WI38 (cell line): ENCODE measurements around the gene SPRR5.

ENCODE experiments used
- H3K4me3 ChIP-seq: 2 replicates; pipeline ENCODE4 v1.5.1; 2011; ENCODE audit warnings: low read depth, mild to moderate bottlenecking, control low read depth, low read length
- CTCF ChIP-seq: IDR thresholded peaks from 2 replicates; pipeline ENCODE4 v1.5.1; 2012; ENCODE audit warnings: low read depth, mild to moderate bottlenecking, control low read depth, low read length

Gene SPRR5

GRCh38 chr1:152969036-152969435, 22.0 kb downstream of the SPRR5 start:
- no peak for TF ChIP-seq CTCF
- no peak overlapping the region for H3K4me3 ChIP-seq

GRCh38 chr1:152970495-152970894, 23.5 kb downstream of the SPRR5 start, which contains the start of gene SPRR4:
Gene SPRR4, plus strand, starts transcription at chr1:152970648. Its CDS starts 1,243 bp downstream, at chr1:152971891.
- no peak within 1 kb of the TSS for H3K4me3 ChIP-seq
- TF ChIP-seq CTCF: no peak

GRCh38 chr1:152972196-152972886, 25.3 kb downstream of the SPRR5 start:
- TF ChIP-seq CTCF: no peak
- H3K4me3 ChIP-seq: no peak overlapping the region

GRCh38 chr1:152976688-152977087, 29.7 kb downstream of the SPRR5 start:
- no peak overlapping the region for H3K4me3 ChIP-seq
- no peak for TF ChIP-seq CTCF

- H3K4me3 ChIP-seq: no peak overlapping the region
- TF ChIP-seq CTCF: no peak
Measured at GRCh38 chr1:152977614-152978013, 30.6 kb downstream of the SPRR5 start.

GRCh38 chr1:152980676-152981075, 33.7 kb downstream of the SPRR5 start:
- H3K4me3 ChIP-seq: no peak overlapping the region
- TF ChIP-seq CTCF: no peak

- no peak for TF ChIP-seq CTCF
- H3K4me3 ChIP-seq: no peak overlapping the region
Measured at GRCh38 chr1:152981146-152981871, 34.3 kb downstream of the SPRR5 start.
